Endothelial cell of umbilical vein (primary cell): ENCODE measurements around the gene MAP1LC3C.
"Not testable (repeated sequence)": the region's sequence is repeated elsewhere in the genome, so short reads cannot be mapped to it uniquely, and the experiment has no call there.

ENCODE experiments used
- EZH2 ChIP-seq: IDR thresholded peaks from 2 replicates; pipeline ENCODE4 v1.6.1; 2012; ENCODE audit warnings: borderline replicate concordance, low read depth, mild to moderate bottlenecking, moderate library complexity, low read length, inconsistent platforms; ENCODE audit not compliant: severe bottlenecking
- FOS ChIP-seq: IDR thresholded peaks from 2 replicates; pipeline ENCODE4 v1.6.1; 2011; ENCODE audit warnings: mild to moderate bottlenecking, low read length, moderate library complexity, borderline replicate concordance; ENCODE audit not compliant: insufficient read depth
- POLR2A ChIP-seq: IDR thresholded peaks from 2 replicates; pipeline ENCODE4 v1.6.1; 2012; ENCODE audit warnings: low read depth, mild to moderate bottlenecking, control low read depth, low read length
- POLR2AphosphoS5 ChIP-seq: IDR thresholded peaks from 2 replicates; pipeline ENCODE4 v1.6.1; 2012; ENCODE audit warnings: low read depth, mild to moderate bottlenecking, control low read depth, low read length, moderate library complexity; ENCODE audit not compliant: insufficient read depth
- TF ChIP-seq, protein P1 (sequence below), 2 donors: IDR thresholded peaks; 1 replicate in 1 of 2; 2 replicates in 1 of 2; pipeline ENCODE4 v1.5.1; 2011; ENCODE audit warnings: low read length in 2 of 2, mild to moderate bottlenecking in 2 of 2, moderate library complexity in 2 of 2, control low read depth in 1 of 2, inconsistent platforms in 1 of 2, low read depth in 1 of 2; ENCODE audit not compliant: insufficient read depth in 1 of 2; ENCODE audit errors: extremely low read depth in 1 of 2

DNA sequence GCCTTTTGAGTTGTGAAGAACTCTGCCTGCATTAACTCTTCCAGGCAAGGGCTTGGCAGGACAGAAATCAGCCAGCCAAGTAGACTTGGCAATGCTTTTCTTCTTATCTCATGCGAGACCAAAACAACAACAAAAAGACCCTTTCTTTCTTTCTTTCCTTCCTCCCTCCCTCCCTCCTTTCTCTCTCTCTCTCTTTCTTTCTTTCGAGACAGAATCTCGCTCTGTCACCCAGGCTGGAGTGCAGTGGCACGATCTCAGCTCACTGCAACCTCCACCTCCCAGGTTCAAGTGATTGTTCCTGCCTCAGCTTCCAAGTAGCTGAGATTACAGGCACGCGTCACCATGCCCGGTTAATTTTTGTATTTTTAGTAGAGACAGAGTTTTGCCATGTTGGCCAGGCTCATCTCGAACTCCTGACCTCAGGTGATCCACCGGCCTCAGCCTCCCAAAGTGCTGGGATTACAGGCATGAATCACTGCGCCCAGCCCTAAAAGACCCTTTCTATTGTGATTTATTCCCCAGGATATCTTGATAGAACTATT, 10.4 kb downstream of the MAP1LC3C start:
- not testable (repeated sequence) for TF ChIP-seq POLR2AphosphoS5, FOS, EZH2, POLR2A
- TF ChIP-seq, protein P1, sequence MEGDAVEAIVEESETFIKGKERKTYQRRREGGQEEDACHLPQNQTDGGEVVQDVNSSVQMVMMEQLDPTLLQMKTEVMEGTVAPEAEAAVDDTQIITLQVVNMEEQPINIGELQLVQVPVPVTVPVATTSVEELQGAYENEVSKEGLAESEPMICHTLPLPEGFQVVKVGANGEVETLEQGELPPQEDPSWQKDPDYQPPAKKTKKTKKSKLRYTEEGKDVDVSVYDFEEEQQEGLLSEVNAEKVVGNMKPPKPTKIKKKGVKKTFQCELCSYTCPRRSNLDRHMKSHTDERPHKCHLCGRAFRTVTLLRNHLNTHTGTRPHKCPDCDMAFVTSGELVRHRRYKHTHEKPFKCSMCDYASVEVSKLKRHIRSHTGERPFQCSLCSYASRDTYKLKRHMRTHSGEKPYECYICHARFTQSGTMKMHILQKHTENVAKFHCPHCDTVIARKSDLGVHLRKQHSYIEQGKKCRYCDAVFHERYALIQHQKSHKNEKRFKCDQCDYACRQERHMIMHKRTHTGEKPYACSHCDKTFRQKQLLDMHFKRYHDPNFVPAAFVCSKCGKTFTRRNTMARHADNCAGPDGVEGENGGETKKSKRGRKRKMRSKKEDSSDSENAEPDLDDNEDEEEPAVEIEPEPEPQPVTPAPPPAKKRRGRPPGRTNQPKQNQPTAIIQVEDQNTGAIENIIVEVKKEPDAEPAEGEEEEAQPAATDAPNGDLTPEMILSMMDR (IDR thresholded peaks at IDR 0.05; ENCODE audit: extremely low read depth in 1 of 2, insufficient read depth in 1 of 2, low read depth in 1 of 2, low read length in 2 of 2) = not testable (repeated sequence)
